K562 (cell line): ENCODE data around the gene VWDE. TPM values are rescaled to one million over a fixed set of nuclear protein-coding genes. Genes with fewer than 3 reads are reported as not detected.

ENCODE experiments used
- ASH1L ChIP-seq: fragments of 450-650 bp; IDR thresholded peaks from 2 replicates; pipeline ENCODE4 v1.6.1; 2018; ENCODE audit warnings: borderline replicate concordance, mild to moderate bottlenecking, low read depth; ENCODE audit not compliant: partially characterized antibody
- BRF1 ChIP-seq: IDR thresholded peaks from 3 replicates; pipeline ENCODE4 v1.6.1; 2011; ENCODE audit warnings: borderline replicate concordance, mild to moderate bottlenecking; ENCODE audit not compliant: insufficient read length; ENCODE audit errors: extremely low read depth
- ESRRB ChIP-seq: fragments of 250-450 bp; sonication (Bioruptor Pico); IDR thresholded peaks from 2 replicates; pipeline ENCODE4 v1.5.0; 2020; ENCODE audit warnings: mild to moderate bottlenecking, moderate library complexity, borderline replicate concordance
- HMGN3 ChIP-seq: IDR thresholded peaks from 2 replicates; pipeline ENCODE4 v1.6.1; 2011; ENCODE audit warnings: borderline replicate concordance, low read depth, mild to moderate bottlenecking, mixed read lengths, low read length; ENCODE audit not compliant: insufficient read length; ENCODE audit errors: extremely low read depth
- KLF6 ChIP-seq: fragments of 250-450 bp; sonication (Bioruptor Pico); IDR thresholded peaks from 2 replicates; pipeline ENCODE4 v1.4.0; 2020; ENCODE audit warnings: mild to moderate bottlenecking, moderate library complexity, borderline replicate concordance
- NFRKB ChIP-seq: fragments of 450-650 bp; IDR thresholded peaks from 2 replicates; pipeline ENCODE4 v1.6.1; 2016; ENCODE audit warnings: low read depth
- SP2 ChIP-seq: IDR thresholded peaks from 2 replicates; pipeline ENCODE4 v1.6.1; 2011; ENCODE audit warnings: mild to moderate bottlenecking, low read depth, low read length, moderate library complexity; ENCODE audit not compliant: poor library complexity, severe bottlenecking; ENCODE audit errors: extremely low read depth
- ZNF280A ChIP-seq: fragments of 450-650 bp; IDR thresholded peaks from 2 replicates; pipeline ENCODE4 v1.6.1; 2018; ENCODE audit warnings: mild to moderate bottlenecking, low read depth; ENCODE audit not compliant: partially characterized antibody
- ZNF316 ChIP-seq: fragments of 450-650 bp; IDR thresholded peaks from 2 replicates; pipeline ENCODE4 v1.6.1; 2016
- polyA plus RNA-seq, 8 experiments: library from polyadenylated mRNA; depleted of rRNA in 4 of 8; stranded (reverse) in 5 of 8; unstranded in 3 of 8; fragments of >200 nt; fragmentation: Nextera tagmentation in 2 of 8; fragmentation: Illumina TruSeq in 1 of 8; extraction: Ambion mirVana in 2 of 8; extraction: Trizol in 1 of 8; gene quantifications; 2 replicates each; pipeline versions ENCODE4 v1.2.1 to v1.2.3, GENCODE V29; 2011 to 2014; ENCODE audit warnings: inconsistent platforms in 1 of 8, missing spikeins in 1 of 8
- total RNA-seq, 7 experiments: library from RNA; depleted of rRNA in 6 of 7; stranded (reverse); fragments of >200 nt in 6 of 7; fragmentation: Illumina TruSeq in 2 of 7; extraction: Trizol in 2 of 7; gene quantifications; 2 replicates each; pipeline versions ENCODE4 v1.2.1 to v1.2.3, GENCODE V29; 2011 to 2021; ENCODE audit warnings: low replicate concordance in 1 of 7
- TF ChIP-seq, protein P1 (sequence below), 3 experiments: fragments of 200-800 bp in 1 of 3; fragments of 250-450 bp in 1 of 3; fragments of 450-650 bp in 1 of 3; sonication (Bioruptor Pico) in 1 of 3; sonication (Bioruptor generic) in 1 of 3; formaldehyde crosslinking in 1 of 3; IDR thresholded peaks; 2 replicates each; pipeline versions ENCODE4 v1.6.1 to v1.8.0; 2016 to 2022; ENCODE audit warnings: mild to moderate bottlenecking in 2 of 3, missing genetic modification characterization in 2 of 3, missing compliant biosample characterization in 1 of 3, moderate library complexity in 1 of 3

Gene VWDE
- total and polyA plus RNA-seq, 9 of the 15 experiments (the other 6 are each of a cell fraction or from before 2014, with no cell fraction given): 40.6 to 162 (median 95.2) TPM

GRCh38 chr7:12315049-12315448 lies 88.6 kb downstream of the VWDE start (continued):
- TF ChIP-seq ASH1L (no peak), KLF6 (CRISPR knock-in tag) (no peak), ZNF280A (no peak), BRF1 (no peak), ESRRB (CRISPR knock-in tag) (no peak), ZNF316 (no peak), SP2 (no peak), HMGN3 (no peak), NFRKB (no peak)
- TF ChIP-seq, protein P1, sequence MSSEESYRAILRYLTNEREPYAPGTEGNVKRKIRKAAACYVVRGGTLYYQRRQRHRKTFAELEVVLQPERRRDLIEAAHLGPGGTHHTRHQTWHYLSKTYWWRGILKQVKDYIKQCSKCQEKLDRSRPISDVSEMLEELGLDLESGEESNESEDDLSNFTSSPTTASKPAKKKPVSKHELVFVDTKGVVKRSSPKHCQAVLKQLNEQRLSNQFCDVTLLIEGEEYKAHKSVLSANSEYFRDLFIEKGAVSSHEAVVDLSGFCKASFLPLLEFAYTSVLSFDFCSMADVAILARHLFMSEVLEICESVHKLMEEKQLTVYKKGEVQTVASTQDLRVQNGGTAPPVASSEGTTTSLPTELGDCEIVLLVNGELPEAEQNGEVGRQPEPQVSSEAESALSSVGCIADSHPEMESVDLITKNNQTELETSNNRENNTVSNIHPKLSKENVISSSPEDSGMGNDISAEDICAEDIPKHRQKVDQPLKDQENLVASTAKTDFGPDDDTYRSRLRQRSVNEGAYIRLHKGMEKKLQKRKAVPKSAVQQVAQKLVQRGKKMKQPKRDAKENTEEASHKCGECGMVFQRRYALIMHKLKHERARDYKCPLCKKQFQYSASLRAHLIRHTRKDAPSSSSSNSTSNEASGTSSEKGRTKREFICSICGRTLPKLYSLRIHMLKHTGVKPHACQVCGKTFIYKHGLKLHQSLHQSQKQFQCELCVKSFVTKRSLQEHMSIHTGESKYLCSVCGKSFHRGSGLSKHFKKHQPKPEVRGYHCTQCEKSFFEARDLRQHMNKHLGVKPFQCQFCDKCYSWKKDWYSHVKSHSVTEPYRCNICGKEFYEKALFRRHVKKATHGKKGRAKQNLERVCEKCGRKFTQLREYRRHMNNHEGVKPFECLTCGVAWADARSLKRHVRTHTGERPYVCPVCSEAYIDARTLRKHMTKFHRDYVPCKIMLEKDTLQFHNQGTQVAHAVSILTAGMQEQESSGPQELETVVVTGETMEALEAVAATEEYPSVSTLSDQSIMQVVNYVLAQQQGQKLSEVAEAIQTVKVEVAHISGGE (CRISPR knock-in tag; IDR thresholded peaks at IDR 0.05): no peak
- TF ChIP-seq, all 486 proteins: peak for 0
